ENCODE results near the gene ATP9A.
"Not testable (repeated sequence)": the region's sequence is repeated elsewhere in the genome, so short reads cannot be mapped to it uniquely, and the experiment has no call there.

Gene ATP9A

GRCh38 chr20:51753220-51753619 is 15.0 kb downstream of the ATP9A start:
- WGBS (ENCODE audit: insufficient coverage, insufficient read length): no CpG with 5 or more reads among the region's 8 CpGs
- not testable (repeated sequence) for H3K4me3 ChIP-seq (ENCODE audit: low read length); H3K4me1 ChIP-seq (ENCODE audit: control insufficient read depth, insufficient read depth, low read length); DNase-seq (ENCODE audit: low read depth, low spot score); H3K9me3 ChIP-seq (ENCODE audit: control insufficient read depth, insufficient read depth, low read length); H3K27ac ChIP-seq (ENCODE audit: low read length); H3K27me3 ChIP-seq (ENCODE audit: control insufficient read depth, insufficient read depth, low read length); H3K36me3 ChIP-seq (ENCODE audit: control insufficient read depth, insufficient read depth, low read length)

DNA sequence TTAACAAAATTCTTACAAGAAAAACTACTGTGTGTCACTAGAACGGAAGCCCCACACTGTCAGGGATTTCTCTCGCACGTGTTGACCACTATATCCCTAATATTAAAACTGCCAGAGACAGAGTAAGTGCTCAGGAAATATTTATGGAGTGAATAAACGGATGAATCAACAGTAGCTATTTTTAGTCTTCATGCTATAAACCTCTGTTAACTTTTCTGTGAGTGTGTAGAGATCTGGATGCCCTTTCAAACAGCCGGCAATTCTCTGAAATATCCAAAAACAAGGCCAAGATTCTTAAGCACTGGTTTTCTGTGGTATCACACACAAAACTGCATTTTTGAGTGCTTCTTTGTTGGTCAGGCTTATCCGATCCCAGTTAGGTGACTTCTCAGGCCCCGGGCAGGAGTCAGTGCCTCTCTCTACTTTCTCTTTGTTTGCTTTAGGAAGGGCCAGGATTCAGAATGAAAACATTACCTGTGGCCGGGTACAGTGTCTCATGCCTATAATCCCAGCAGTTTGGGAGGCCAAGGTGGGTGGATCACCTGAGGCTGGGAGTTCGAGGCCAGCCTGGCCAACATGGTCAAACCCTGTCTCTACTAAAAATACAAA is 15.7 kb downstream of the ATP9A start:
- H3K36me3 ChIP-seq (ENCODE audit: control insufficient read depth, insufficient read depth, low read length): no peaks in the 10 kb centered on the region
- H3K27me3 ChIP-seq (ENCODE audit: control insufficient read depth, insufficient read depth, low read length): no peaks in the 10 kb centered on the region
- peaks cover 2% of the 10 kb centered on the region; the same call in 1 of the 2 replicates for H3K4me1 ChIP-seq (ENCODE audit: control insufficient read depth, insufficient read depth, low read length)
- H3K4me3 ChIP-seq (ENCODE audit: low read length): no peak overlapping the region
- no peak overlapping the region for H3K27ac ChIP-seq (ENCODE audit: low read length)
- no CpG with 5 or more reads among the region's 9 CpGs for WGBS (ENCODE audit: insufficient coverage, insufficient read length)
- H3K9me3 ChIP-seq (ENCODE audit: control insufficient read depth, insufficient read depth, low read length): no peaks in the 10 kb centered on the region
- DNase-seq (ENCODE audit: low read depth, low spot score): no peak

DNA sequence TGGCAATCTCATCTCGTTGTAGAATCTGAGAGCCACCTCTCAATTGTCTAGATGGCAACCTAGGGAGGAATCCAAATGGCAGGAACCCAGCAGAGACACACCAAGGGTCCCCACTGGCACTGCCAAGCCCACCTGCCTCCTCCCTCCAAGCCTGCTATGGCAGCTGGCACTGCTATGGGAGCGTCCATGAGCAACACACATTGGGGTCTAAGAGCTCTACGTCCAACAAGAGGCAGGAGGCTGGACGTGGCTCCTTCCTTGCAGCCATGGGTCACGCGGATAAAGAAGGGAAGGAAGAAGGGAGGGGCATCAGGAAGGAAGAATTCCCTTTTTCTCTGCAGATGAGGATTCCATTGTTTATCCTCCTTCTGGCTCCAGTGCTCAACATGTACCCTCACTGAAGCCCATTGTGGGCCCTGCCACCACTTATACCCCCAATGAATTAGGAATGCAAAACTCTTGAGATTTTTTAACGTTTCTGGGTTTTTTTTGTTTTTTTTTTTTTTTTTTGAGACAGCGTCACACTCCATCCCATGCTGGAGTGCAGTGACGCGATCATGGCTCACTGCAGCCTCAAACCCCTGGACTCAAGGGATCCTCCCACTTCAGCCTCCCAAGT is 17.3 kb downstream of the ATP9A start:
- peaks cover 2% of the 10 kb centered on the region; the same call in 1 of the 2 replicates for H3K4me1 ChIP-seq (ENCODE audit: control insufficient read depth, insufficient read depth, low read length)
- H3K27ac ChIP-seq (ENCODE audit: low read length): no peak overlapping the region
- no peaks in the 10 kb centered on the region for H3K9me3 ChIP-seq (ENCODE audit: control insufficient read depth, insufficient read depth, low read length)
- DNase-seq (ENCODE audit: low read depth, low spot score): no peak
- WGBS (ENCODE audit: insufficient coverage, insufficient read length): no CpG with 5 or more reads among the region's 10 CpGs
- H3K36me3 ChIP-seq (ENCODE audit: control insufficient read depth, insufficient read depth, low read length): no peaks in the 10 kb centered on the region
- H3K4me3 ChIP-seq (ENCODE audit: low read length): no peak overlapping the region
- H3K27me3 ChIP-seq (ENCODE audit: control insufficient read depth, insufficient read depth, low read length): no peaks in the 10 kb centered on the region

DNA sequence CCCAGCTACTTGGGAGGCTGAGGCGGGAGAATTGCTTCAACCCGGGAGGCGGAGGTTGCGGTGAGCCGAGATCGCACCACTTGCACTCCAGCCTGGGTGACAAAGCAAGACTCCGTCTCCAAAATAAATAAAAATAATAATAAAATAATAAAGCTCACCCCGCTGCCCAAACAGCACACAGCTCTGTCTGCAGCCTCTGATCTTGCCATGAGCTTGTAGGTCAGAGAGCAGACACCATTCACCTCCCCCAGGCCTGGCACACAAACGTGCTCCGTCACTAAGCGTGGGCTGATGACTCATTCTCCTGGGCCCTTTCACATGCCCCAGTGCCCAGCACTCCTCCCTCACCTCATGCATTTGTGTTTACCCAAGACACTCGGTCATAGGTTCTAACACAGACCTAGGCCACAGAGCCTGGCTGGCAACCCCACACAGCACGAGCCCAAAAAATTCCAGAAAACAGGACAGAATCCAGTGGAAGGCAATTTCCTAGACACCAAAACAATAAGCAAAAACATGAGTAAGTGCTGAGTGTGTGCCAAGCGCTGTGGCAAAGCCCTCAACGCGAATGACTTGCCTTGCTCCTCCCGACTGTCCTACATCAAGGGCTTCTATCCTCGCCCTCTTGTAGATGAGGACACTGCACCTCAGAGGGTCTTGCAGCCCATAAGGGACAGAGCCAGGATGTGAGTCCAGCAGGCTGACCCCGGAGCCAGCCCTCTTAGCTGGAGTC is 18.0 kb downstream of the ATP9A start:
- no peaks in the 10 kb centered on the region for H3K9me3 ChIP-seq (ENCODE audit: control insufficient read depth, insufficient read depth, low read length)
- no CpG with 5 or more reads among the region's 19 CpGs for WGBS (ENCODE audit: insufficient coverage, insufficient read length)
- H3K4me3 ChIP-seq (ENCODE audit: low read length): no peak overlapping the region
- H3K4me1 ChIP-seq (ENCODE audit: control insufficient read depth, insufficient read depth, low read length): peaks cover 2% of the 10 kb centered on the region; the same call in 1 of the 2 replicates
- H3K27me3 ChIP-seq (ENCODE audit: control insufficient read depth, insufficient read depth, low read length): no peaks in the 10 kb centered on the region
- H3K36me3 ChIP-seq (ENCODE audit: control insufficient read depth, insufficient read depth, low read length): no peaks in the 10 kb centered on the region
- DNase-seq (ENCODE audit: low read depth, low spot score): no peak
- H3K27ac ChIP-seq (ENCODE audit: low read length): no peak overlapping the region

DNA sequence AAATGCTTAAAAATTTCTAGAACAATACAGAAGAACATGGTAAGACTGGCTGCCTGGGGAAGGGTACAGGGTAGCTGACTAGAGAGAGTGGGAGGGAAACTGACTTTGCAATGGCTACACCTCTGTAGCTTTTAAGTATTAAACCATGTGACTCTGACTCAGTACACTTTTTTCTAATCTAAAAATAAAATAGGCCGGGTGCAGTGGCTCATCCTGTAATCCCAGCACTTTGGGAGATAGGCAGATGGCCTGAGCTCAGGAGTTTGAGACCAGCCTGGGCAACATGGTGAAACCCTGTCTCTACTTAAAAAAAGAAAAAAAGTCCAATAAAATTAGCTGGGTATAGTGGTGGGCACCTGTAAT is 18.5 kb downstream of the ATP9A start:
- Histone ChIP-seq H3K9me3 (ENCODE audit: control insufficient read depth, insufficient read depth, low read length) (no peaks in the 10 kb centered on the region), H3K27me3 (ENCODE audit: control insufficient read depth, insufficient read depth, low read length) (no peaks in the 10 kb centered on the region), H3K4me3 (ENCODE audit: low read length) (no peak overlapping the region), H3K36me3 (ENCODE audit: control insufficient read depth, insufficient read depth, low read length) (no peaks in the 10 kb centered on the region), H3K27ac (ENCODE audit: low read length) (no peak overlapping the region), H3K4me1 (ENCODE audit: control insufficient read depth, insufficient read depth, low read length) (peaks cover 2% of the 10 kb centered on the region; the same call in 1 of the 2 replicates)
- no CpG with 5 or more reads among the region's 1 CpG for WGBS (ENCODE audit: insufficient coverage, insufficient read length)
- no peak for DNase-seq (ENCODE audit: low read depth, low spot score)

DNA sequence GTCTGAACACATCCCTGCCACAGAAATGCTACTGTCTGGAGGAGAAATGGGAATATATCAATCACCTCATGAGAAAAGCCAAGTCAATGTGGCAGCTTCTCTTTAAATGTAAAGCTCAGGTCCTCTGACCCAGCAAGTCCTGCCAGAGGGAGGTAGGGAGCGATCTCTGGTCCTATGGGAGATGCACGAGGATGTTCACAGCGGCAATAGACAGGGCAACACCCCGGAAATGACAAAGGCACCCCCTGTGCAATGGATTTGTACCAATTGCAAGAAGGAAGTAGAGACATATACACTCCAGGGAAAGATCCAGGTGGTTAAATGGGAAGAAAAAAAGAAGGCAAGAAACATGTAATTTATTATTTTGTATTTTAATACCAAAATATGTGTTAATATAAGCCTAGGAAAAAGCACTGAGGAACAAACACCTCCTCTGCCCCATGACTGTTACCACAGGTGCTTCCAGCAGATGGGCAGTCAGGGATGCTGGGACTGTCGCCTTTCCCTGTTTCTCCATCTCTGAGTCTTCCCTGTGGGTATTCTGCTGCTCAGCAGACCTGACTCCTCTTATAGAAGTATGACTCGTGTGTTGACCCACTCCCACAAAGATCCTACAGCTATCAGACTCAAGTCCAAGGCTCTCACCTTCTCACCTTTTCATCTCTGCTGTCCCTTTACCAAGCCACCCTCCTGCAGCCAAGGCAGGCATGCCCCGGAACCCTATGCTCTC is 20.8 kb downstream of the ATP9A start:
- no peaks in the 10 kb centered on the region for H3K27me3 ChIP-seq (ENCODE audit: control insufficient read depth, insufficient read depth, low read length)
- no CpG with 5 or more reads among the region's 7 CpGs for WGBS (ENCODE audit: insufficient coverage, insufficient read length)
- H3K4me3 ChIP-seq (ENCODE audit: low read length): no peak overlapping the region
- no peak for DNase-seq (ENCODE audit: low read depth, low spot score)
- H3K27ac ChIP-seq (ENCODE audit: low read length): no peak overlapping the region
- H3K9me3 ChIP-seq (ENCODE audit: control insufficient read depth, insufficient read depth, low read length): no peaks in the 10 kb centered on the region
- peaks cover 2% of the 10 kb centered on the region; the same call in 1 of the 2 replicates for H3K4me1 ChIP-seq (ENCODE audit: control insufficient read depth, insufficient read depth, low read length)
- H3K36me3 ChIP-seq (ENCODE audit: control insufficient read depth, insufficient read depth, low read length): no peaks in the 10 kb centered on the region

GRCh38 chr20:51745804-51746203 is 22.4 kb downstream of the ATP9A start:
- no peak for DNase-seq (ENCODE audit: low read depth, low spot score)
- Histone ChIP-seq H3K27ac (ENCODE audit: low read length) (no peak overlapping the region), H3K4me3 (ENCODE audit: low read length) (no peak overlapping the region), H3K4me1 (ENCODE audit: control insufficient read depth, insufficient read depth, low read length) (peaks cover 1% of the 10 kb centered on the region; the same call in 1 of the 2 replicates), H3K36me3 (ENCODE audit: control insufficient read depth, insufficient read depth, low read length) (no peaks in the 10 kb centered on the region), H3K9me3 (ENCODE audit: control insufficient read depth, insufficient read depth, low read length) (no peaks in the 10 kb centered on the region), H3K27me3 (ENCODE audit: control insufficient read depth, insufficient read depth, low read length) (no peaks in the 10 kb centered on the region)
- no CpG with 5 or more reads among the region's 3 CpGs for whole genome bisulfite sequencing (ENCODE audit: insufficient coverage, insufficient read length)

DNA sequence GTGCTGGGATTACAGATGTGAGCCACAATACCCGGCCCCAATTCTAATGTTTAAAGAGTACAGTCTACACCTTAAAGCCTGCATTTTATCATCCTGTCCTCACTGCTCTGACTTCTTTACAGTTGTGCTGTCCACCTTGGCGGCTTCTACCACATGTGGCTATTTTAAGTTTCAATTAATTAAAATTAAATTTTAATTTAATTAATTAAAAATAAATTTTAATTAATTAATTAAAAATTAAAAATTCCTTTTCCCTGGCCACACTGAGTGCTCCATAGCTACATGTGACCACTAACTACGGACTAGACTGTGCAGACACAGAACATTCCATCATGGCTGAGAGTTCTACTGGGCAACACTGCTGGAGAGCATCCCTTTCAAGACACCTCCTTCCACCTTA is 27.4 kb downstream of the ATP9A start:
- Histone ChIP-seq H3K4me3 (ENCODE audit: low read length) (no peak overlapping the region), H3K9me3 (ENCODE audit: control insufficient read depth, insufficient read depth, low read length) (no peaks in the 10 kb centered on the region), H3K36me3 (ENCODE audit: control insufficient read depth, insufficient read depth, low read length) (no peaks in the 10 kb centered on the region; the same call in 1 of the 2 replicates), H3K27ac (ENCODE audit: low read length) (no peak overlapping the region), H3K27me3 (ENCODE audit: control insufficient read depth, insufficient read depth, low read length) (no peaks in the 10 kb centered on the region), H3K4me1 (ENCODE audit: control insufficient read depth, insufficient read depth, low read length) (no peaks in the 10 kb centered on the region)
- DNase-seq (ENCODE audit: low read depth, low spot score): no peak
- WGBS (ENCODE audit: insufficient coverage, insufficient read length): no CpG with 5 or more reads among the region's 3 CpGs

DNA sequence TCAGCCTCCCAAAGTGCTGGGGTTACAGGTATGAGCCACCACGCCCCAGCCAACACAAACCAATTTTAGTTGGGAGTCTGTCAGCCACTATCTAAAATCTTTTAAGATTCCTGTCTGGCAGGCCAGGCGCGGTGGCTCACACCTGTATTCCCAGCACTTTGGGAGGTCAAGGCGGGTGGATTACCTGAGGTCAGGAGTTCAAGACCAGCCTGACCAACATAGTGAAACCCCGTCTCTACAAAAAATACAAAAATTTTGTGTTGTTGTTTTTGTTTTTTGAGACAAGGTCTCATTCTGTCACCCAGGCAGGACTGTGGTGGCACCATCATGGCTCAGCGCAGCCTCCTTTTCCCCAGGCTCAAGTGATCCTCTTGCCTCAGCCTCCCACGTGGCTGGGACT is 27.9 kb downstream of the ATP9A start:
- not testable (repeated sequence) for DNase-seq (ENCODE audit: low read depth, low spot score); H3K4me1 ChIP-seq (ENCODE audit: control insufficient read depth, insufficient read depth, low read length); H3K27ac ChIP-seq (ENCODE audit: low read length)

DNA sequence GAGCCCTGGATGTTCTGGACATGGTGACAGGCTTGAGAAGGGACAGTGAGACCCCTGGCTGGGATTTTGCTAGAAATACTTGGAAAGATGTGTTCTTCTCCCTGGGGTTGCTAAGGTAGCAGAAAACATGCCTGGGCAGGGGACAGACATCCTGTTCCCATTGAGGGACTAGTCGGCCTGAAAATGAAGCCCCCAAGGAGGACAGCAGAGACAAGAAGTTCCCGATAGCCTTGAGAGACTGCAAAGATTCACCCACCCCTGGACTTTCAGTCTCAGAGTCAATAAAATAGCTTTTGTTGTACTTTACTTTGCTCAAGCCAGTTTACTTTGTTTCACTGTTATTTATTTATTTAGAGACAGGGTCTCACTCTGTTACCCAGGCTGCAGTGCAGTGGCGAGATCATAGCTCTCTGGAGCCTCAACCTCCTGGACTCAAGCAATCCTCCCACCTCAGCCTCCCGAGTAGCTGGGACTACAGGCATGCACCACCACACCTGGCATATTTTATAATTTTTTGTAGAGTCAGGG is 28.4 kb downstream of the ATP9A start:
- no peak overlapping the region for H3K27ac ChIP-seq (ENCODE audit: low read length)
- no peaks in the 10 kb centered on the region; the same call in 1 of the 2 replicates for H3K36me3 ChIP-seq (ENCODE audit: control insufficient read depth, insufficient read depth, low read length)
- H3K4me3 ChIP-seq (ENCODE audit: low read length): no peak overlapping the region
- no peaks in the 10 kb centered on the region for H3K27me3 ChIP-seq (ENCODE audit: control insufficient read depth, insufficient read depth, low read length)
- no peak for DNase-seq (ENCODE audit: low read depth, low spot score)
- H3K4me1 ChIP-seq (ENCODE audit: control insufficient read depth, insufficient read depth, low read length): no peaks in the 10 kb centered on the region
- WGBS (ENCODE audit: insufficient coverage, insufficient read length): no CpG with 5 or more reads among the region's 4 CpGs
- no peaks in the 10 kb centered on the region for H3K9me3 ChIP-seq (ENCODE audit: control insufficient read depth, insufficient read depth, low read length)

More for the DNA sequence above, 27.9 kb downstream of the ATP9A start:
- not testable (repeated sequence) for H3K4me3 ChIP-seq (ENCODE audit: low read length); H3K27me3 ChIP-seq (ENCODE audit: control insufficient read depth, insufficient read depth, low read length); H3K36me3 ChIP-seq (ENCODE audit: control insufficient read depth, insufficient read depth, low read length); H3K9me3 ChIP-seq (ENCODE audit: control insufficient read depth, insufficient read depth, low read length)
- no CpG with 5 or more reads among the region's 7 CpGs for WGBS (ENCODE audit: insufficient coverage, insufficient read length)

Data from iPS DF 6.9 (cell line).